Liver (tissue), 9 donors: ENCODE results near the gene CCDC187. TPM values are rescaled to one million over a fixed set of nuclear protein-coding genes. Genes with fewer than 3 reads are reported as not detected.

Experiments
- DNase-seq: peaks from one replicate; pipeline ENCODE4 v3.0.0-alpha.2; 2017; ENCODE audit warnings: low spot score
- H3K27ac ChIP-seq, 2 donors: one replicate each; pipeline ENCODE4 v1.7.0; 2013; ENCODE audit warnings: inconsistent platforms in 2 of 2, low read length in 2 of 2, control low read depth in 1 of 2, low read depth in 1 of 2, mild to moderate bottlenecking in 1 of 2
- H3K27me3 ChIP-seq, 4 donors: one replicate each; pipeline versions ENCODE4 v1.6.1 to v1.7.0; 2013; ENCODE audit warnings: low read length in 3 of 4, inconsistent platforms in 1 of 4, mild to moderate bottlenecking in 1 of 4, moderate library complexity in 1 of 4; ENCODE audit not compliant: control insufficient read depth in 4 of 4, insufficient read depth in 4 of 4
- H3K36me3 ChIP-seq, 4 donors: one replicate each; pipeline versions ENCODE4 v1.6.1 to v1.7.0; 2013; ENCODE audit warnings: low read length in 3 of 4, mild to moderate bottlenecking in 3 of 4, low read depth in 1 of 4, moderate library complexity in 1 of 4; ENCODE audit not compliant: control insufficient read depth in 4 of 4, insufficient read depth in 3 of 4
- H3K4me1 ChIP-seq, 4 donors: one replicate each; pipeline versions ENCODE4 v1.6.1 to v1.7.0; 2013; ENCODE audit warnings: low read length in 3 of 4, mild to moderate bottlenecking in 3 of 4, moderate library complexity in 1 of 4; ENCODE audit not compliant: control insufficient read depth in 4 of 4, insufficient read depth in 4 of 4
- H3K4me3 ChIP-seq, 3 donors: one replicate each; pipeline versions ENCODE4 v1.6.1 to v1.7.0; 2013; ENCODE audit warnings: low read length in 3 of 3, control low read depth in 1 of 3, low read depth in 1 of 3, mild to moderate bottlenecking in 1 of 3
- H3K9ac ChIP-seq, 2 donors: one replicate each; pipeline ENCODE4 v1.7.0; 2013; ENCODE audit warnings: low read length in 2 of 2, mild to moderate bottlenecking in 2 of 2, moderate library complexity in 2 of 2, control low read depth in 1 of 2, low read depth in 1 of 2
- H3K9me3 ChIP-seq, 4 donors: one replicate each; pipeline versions ENCODE4 v1.6.1 to v1.7.0; 2013; ENCODE audit warnings: low read length in 3 of 4; ENCODE audit not compliant: control insufficient read depth in 4 of 4
- ATF3 ChIP-seq: IDR thresholded peaks from 2 replicates; pipeline ENCODE4 v1.6.1; 2016; ENCODE audit warnings: antibody characterized with exemption
- CTCF ChIP-seq: fragments of 150-350 bp; IDR thresholded peaks from 2 replicates; pipeline ENCODE4 v1.5.1; 2017; ENCODE audit warnings: improper control_type of control experiment, low read depth, low read length; ENCODE audit not compliant: missing input control
- EGR1 ChIP-seq, 2 donors: IDR thresholded peaks; 2 replicates each; pipeline ENCODE4 v1.6.1; 2016 to 2018; ENCODE audit warnings: antibody characterized with exemption in 2 of 2, low read depth in 2 of 2
- FOXA2 ChIP-seq: IDR thresholded peaks from 2 replicates; pipeline ENCODE4 v1.6.1; 2016; ENCODE audit warnings: antibody characterized with exemption
- GABPA ChIP-seq, 2 donors: IDR thresholded peaks in 1 of 2; conservative IDR thresholded peaks in 1 of 2; 2 replicates each; pipeline ENCODE4 v1.6.1; 2016; ENCODE audit warnings: antibody characterized with exemption in 2 of 2, mild to moderate bottlenecking in 1 of 2, moderate library complexity in 1 of 2
- HNF4A ChIP-seq, 2 donors: conservative IDR thresholded peaks; 2 replicates each; pipeline ENCODE4 v1.6.1; 2016; ENCODE audit warnings: antibody characterized with exemption in 2 of 2, mild to moderate bottlenecking in 2 of 2
- HNF4G ChIP-seq: IDR thresholded peaks from 2 replicates; pipeline ENCODE4 v1.6.1; 2016; ENCODE audit warnings: antibody characterized with exemption
- JUND ChIP-seq, 2 donors: IDR thresholded peaks; 2 replicates each; pipeline ENCODE4 v1.6.1; 2016; ENCODE audit warnings: antibody characterized with exemption in 2 of 2
- MAX ChIP-seq: IDR thresholded peaks from 2 replicates; pipeline ENCODE4 v1.6.1; 2016; ENCODE audit warnings: antibody characterized with exemption
- NR2F2 ChIP-seq: IDR thresholded peaks from 2 replicates; pipeline ENCODE4 v1.6.1; 2016; ENCODE audit warnings: antibody characterized with exemption
- REST ChIP-seq: IDR thresholded peaks from 2 replicates; pipeline ENCODE4 v1.6.1; 2016; ENCODE audit warnings: antibody characterized with exemption, mild to moderate bottlenecking
- RXRA ChIP-seq, 2 donors: IDR thresholded peaks; 2 replicates each; pipeline ENCODE4 v1.6.1; 2017 to 2018; ENCODE audit warnings: antibody characterized with exemption in 2 of 2, mild to moderate bottlenecking in 1 of 2
- SP1 ChIP-seq: IDR thresholded peaks from 2 replicates; pipeline ENCODE4 v1.6.1; 2018; ENCODE audit warnings: antibody characterized with exemption, mild to moderate bottlenecking
- TAF1 ChIP-seq: conservative IDR thresholded peaks from 2 replicates; pipeline ENCODE4 v1.6.1; 2016; ENCODE audit warnings: antibody characterized with exemption, mild to moderate bottlenecking
- ZBTB33 ChIP-seq: IDR thresholded peaks from 2 replicates; pipeline ENCODE4 v1.6.1; 2016; ENCODE audit warnings: antibody characterized with exemption
- WGBS: extraction: QIAGEN DNeasy Blood & Tissue Kit; methylation state at CpG from one replicate; pipeline ENCODE4 v1.1.7; 2013; 5-methylcytosine and 5-hydroxymethylcytosine counted together
- polyA plus RNA-seq, 2 donors: library from polyadenylated mRNA; stranded (reverse) in 1 of 2; unstranded in 1 of 2; fragments of 200-250 nt in 1 of 2; fragments of >200 nt in 1 of 2; fragmentation: Nextera tagmentation in 1 of 2; extraction: Ambion mirVana in 1 of 2; gene quantifications; one replicate each; pipeline versions ENCODE4 v1.2.1 to v1.2.3, GENCODE V29; 2013 to 2015
- total RNA-seq, 2 donors: library from RNA; depleted of rRNA; stranded (reverse); fragments of >200 nt; gene quantifications; one replicate each; pipeline ENCODE4 v1.2.3, GENCODE V29; 2014
- donor health status: healthy.
- donor health status: healthy.
- donor health status: healthy.
- donor health status: healthy.
- donor health status: healthy.

Gene CCDC187
- total and polyA plus RNA-seq, 4 donors, result 0.05 TPM; not detected in 3

- no peaks in the 10 kb centered on the region for H3K9me3 ChIP-seq
- H3K4me3 ChIP-seq, result peak overlapping the region; percentile 77 to 93 (median 79)
- no peak for DNase-seq
- 9% methylated on average over 6 of the region's 6 CpGs for WGBS
- no peaks in the 10 kb centered on the region for H3K36me3 ChIP-seq
- no peaks in the 10 kb centered on the region for H3K27me3 ChIP-seq
- no peak for TF ChIP-seq ATF3
- no peak for TF ChIP-seq FOXA2
- TF ChIP-seq SP1, result no peak
- no peak for TF ChIP-seq REST
- no peak for TF ChIP-seq JUND (IDR thresholded peaks at IDR 0.05)
- TF ChIP-seq MAX, result no peak
- no peak for TF ChIP-seq ZBTB33
- TF ChIP-seq TAF1, result no peak
- no peak for TF ChIP-seq CTCF
- TF ChIP-seq NR2F2, result no peak
- no peak for TF ChIP-seq EGR1 (IDR thresholded peaks at IDR 0.05; ENCODE audit: low read depth in 2 of 2)
- TF ChIP-seq GABPA (IDR thresholded peaks at IDR 0.05 in 1 of 2, conservative IDR thresholded peaks at IDR 0.05 in 1 of 2), result no peak
- TF ChIP-seq HNF4A (conservative IDR thresholded peaks at IDR 0.05), result no peak
- TF ChIP-seq HNF4G, result no peak
- TF ChIP-seq RXRA (IDR thresholded peaks at IDR 0.05), result no peak
- H3K27ac ChIP-seq, result no peak overlapping the region
- H3K9ac ChIP-seq, result peak overlapping the region in 1 of 2 donors; percentile 67
- H3K4me1 ChIP-seq, result peaks cover 3 to 16% (median 10%) of the 10 kb centered on the region in 4 donors
Observed at GRCh38 chr9:136244969-136245218, 59.0 kb downstream of the CCDC187 start.
